Keratinocyte (primary cell): Measurements from ENCODE around the gene MST1. TPM values are rescaled to one million over a fixed set of nuclear protein-coding genes. Genes with fewer than 3 reads are reported as not detected.

Source experiments
- DNase-seq: peaks from one replicate; pipeline ENCODE4 v3.0.0-alpha.2; 2011; ENCODE audit warnings: low read depth, missing footprints, low spot score
- FAIRE-seq: peaks from 2 replicates; lab custom pipeline; 2011; peaks lifted over from hg19 to GRCh38; lab: Jason Lieb, UNC
- H2AFZ ChIP-seq: 2 replicates; pipeline ENCODE4 v1.6.0; 2012; ENCODE audit warnings: low read length, control low read depth, inconsistent platforms; ENCODE audit not compliant: control insufficient read depth
- H3K27ac ChIP-seq: 2 replicates; pipeline ENCODE4 v1.5.1; 2011; ENCODE audit warnings: low read length; ENCODE audit not compliant: control insufficient read depth, insufficient read depth
- H3K27me3 ChIP-seq: 3 replicates; pipeline ENCODE4 v1.6.0; 2011; ENCODE audit warnings: low read length; ENCODE audit not compliant: control insufficient read depth, insufficient read depth; ENCODE audit errors: extremely low read depth
- H3K36me3 ChIP-seq, 2 experiments: 2 replicates in 1 of 2; 3 replicates in 1 of 2; pipeline ENCODE4 v1.5.1; 2011; ENCODE audit warnings: low read length in 2 of 2, mild to moderate bottlenecking in 1 of 2; ENCODE audit not compliant: control insufficient read depth in 2 of 2, insufficient read depth in 2 of 2; ENCODE audit errors: extremely low read depth in 1 of 2
- H3K4me1 ChIP-seq: 3 replicates; pipeline ENCODE4 v1.5.1; 2011; ENCODE audit warnings: low read length; ENCODE audit not compliant: control insufficient read depth, insufficient read depth; ENCODE audit errors: extremely low read depth
- H3K4me2 ChIP-seq: 3 replicates; pipeline ENCODE4 v1.6.0; 2011; ENCODE audit warnings: low read depth, low read length; ENCODE audit not compliant: control insufficient read depth, insufficient read depth; ENCODE audit errors: extremely low read depth
- H3K4me3 ChIP-seq, 3 experiments: fragments of 200-600 bp in 1 of 3; sonication (generic) in 1 of 3; 2 replicates in 2 of 3; 3 replicates in 1 of 3; pipeline ENCODE4 v1.5.1; 2011 to 2016; ENCODE audit warnings: low read length in 3 of 3, mild to moderate bottlenecking in 3 of 3, control low read depth in 2 of 3, inconsistent platforms in 1 of 3, low read depth in 1 of 3, mixed read lengths in 1 of 3, mixed run types in 1 of 3, moderate library complexity in 1 of 3; ENCODE audit not compliant: control insufficient read depth in 2 of 3, insufficient read depth in 2 of 3; ENCODE audit errors: extremely low read depth in 1 of 3
- H3K79me2 ChIP-seq: 2 replicates; pipeline ENCODE4 v1.6.0; 2012; ENCODE audit warnings: low read length; ENCODE audit not compliant: control insufficient read depth, insufficient read depth
- H3K9ac ChIP-seq: 3 replicates; pipeline ENCODE4 v1.6.0; 2011; ENCODE audit warnings: low read length; ENCODE audit not compliant: control insufficient read depth, insufficient read depth; ENCODE audit errors: extremely low read depth
- H3K9me1 ChIP-seq: 3 replicates; pipeline ENCODE4 v1.6.0; 2011; ENCODE audit warnings: low read length; ENCODE audit not compliant: control insufficient read depth, insufficient read depth; ENCODE audit errors: extremely low read depth
- H3K9me3 ChIP-seq: 2 replicates; pipeline ENCODE4 v1.5.1; 2012; ENCODE audit warnings: low read depth, low read length; ENCODE audit not compliant: control insufficient read depth
- H4K20me1 ChIP-seq: 3 replicates; pipeline ENCODE4 v1.6.0; 2011; ENCODE audit warnings: low read length; ENCODE audit not compliant: control insufficient read depth, insufficient read depth; ENCODE audit errors: extremely low read depth
- CTCF ChIP-seq, 3 experiments: IDR thresholded peaks in 1 of 3; conservative IDR thresholded peaks in 1 of 3; optimal IDR thresholded peaks in 1 of 3; 2 replicates in 2 of 3; 3 replicates in 1 of 3; pipeline versions ENCODE3 to v1.5.1; 2011; ENCODE audit warnings: low read length in 3 of 3, mild to moderate bottlenecking in 3 of 3, moderate library complexity in 2 of 3, control low read depth in 1 of 3, inconsistent platforms in 1 of 3; ENCODE audit not compliant: insufficient read depth in 2 of 3; ENCODE audit errors: extremely low read depth in 1 of 3
- EZH2 ChIP-seq: IDR thresholded peaks from one replicate; pipeline ENCODE4 v1.6.1; 2012; ENCODE audit warnings: inconsistent platforms, mild to moderate bottlenecking, low read length, moderate library complexity
- dilution Hi-C: fragments of 300-500 bp; cut with MboI; formaldehyde crosslinking; loops from one replicate; pipeline ENCODE4 v1.7.0; 2020; ENCODE audit warnings: low sequenced_read_pairs; ENCODE audit not compliant: extremely low pct_ligation_motif_present
- polyA plus RNA-seq, 5 experiments: library from polyadenylated mRNA; depleted of rRNA in 3 of 5; stranded (reverse) in 3 of 5; stranded (forward) in 1 of 5; unstranded in 1 of 5; fragments of >200 nt; gene quantifications; 1 replicate in 1 of 5; 2 replicates in 3 of 5; 3 replicates in 1 of 5; pipeline versions ENCODE4 v1.2.1 to v1.2.3, GENCODE V29; 2011 to 2012; ENCODE audit warnings: missing spikeins in 2 of 5, low read depth in 1 of 5, low replicate concordance in 1 of 5

Gene MST1
- polyA plus RNA-seq, 1 donor (not counting 4 experiments of a cell fraction or from before 2014, with no cell fraction given): 5.2 TPM

DNA sequence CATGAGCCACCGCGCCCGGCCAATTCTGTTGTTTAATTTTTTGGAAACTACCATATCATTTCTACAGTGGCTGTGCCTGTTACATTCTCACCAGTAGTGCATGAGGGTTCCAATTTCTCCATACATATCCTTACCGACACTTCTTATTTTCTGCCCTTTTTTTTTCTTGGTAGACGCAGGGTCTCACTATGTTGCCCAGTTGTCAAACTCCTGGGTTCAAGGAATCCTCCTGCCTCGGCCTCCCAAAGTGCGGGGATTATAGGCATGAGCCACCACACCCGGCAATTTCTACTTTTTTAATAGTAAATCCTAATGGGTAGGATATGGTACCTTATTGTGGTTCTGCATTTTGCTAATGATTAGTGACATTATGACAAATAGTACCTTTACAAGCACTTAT is 20.6 kb upstream of the MST1 start:
- Histone ChIP-seq H3K9me3 (no peaks in the 10 kb centered on the region), H3K4me1 (peaks cover 7% of the 10 kb centered on the region), H3K9ac (no peak overlapping the region), H4K20me1 (no peaks in the 10 kb centered on the region), H3K4me2 (no peak overlapping the region), H3K4me3 (no peak overlapping the region), H2AFZ (no peak overlapping the region), H3K27me3 (no peaks in the 10 kb centered on the region), H3K9me1 (no peaks in the 10 kb centered on the region), H3K27ac (no peak overlapping the region), H3K79me2 (no peaks in the 10 kb centered on the region), H3K36me3 (peaks cover 5 to 20% of the 10 kb centered on the region in 2 experiments)
- TF ChIP-seq EZH2: no peak
- TF ChIP-seq CTCF (optimal IDR thresholded peaks at IDR 0.05 in 1 of 3, IDR thresholded peaks at IDR 0.05 in 1 of 3, conservative IDR thresholded peaks at IDR 0.05 in 1 of 3; ENCODE audit: extremely low read depth in 1 of 3, insufficient read depth in 2 of 3, low read length in 3 of 3): no peak
- FAIRE-seq: no peak
- dilution Hi-C loops: no loop called here
- DNase-seq: no peak

DNA sequence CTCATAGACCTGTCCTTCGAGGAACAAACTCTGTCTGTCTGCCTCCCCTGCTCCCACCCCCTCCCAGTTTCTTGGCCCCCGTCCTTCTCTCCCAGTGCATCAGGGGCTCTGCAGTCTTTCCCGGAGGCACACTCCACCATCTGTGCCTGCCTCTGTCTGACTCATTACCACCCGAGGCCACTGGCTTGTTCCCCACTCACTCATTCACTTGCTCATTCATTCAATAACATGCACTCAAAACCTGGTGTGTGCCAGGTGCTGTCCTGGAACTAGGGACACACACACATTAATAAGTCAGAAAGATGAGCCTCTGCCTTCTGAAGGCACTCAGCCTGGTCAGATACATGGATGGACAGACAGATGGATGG is 17.8 kb upstream of the MST1 start:
- no peaks in the 10 kb centered on the region for H3K9me3 ChIP-seq
- no peaks in the 10 kb centered on the region for H3K79me2 ChIP-seq
- H4K20me1 ChIP-seq: no peaks in the 10 kb centered on the region
- FAIRE-seq (no peak), DNase-seq (no peak)
- H3K4me2 ChIP-seq: no peak overlapping the region
- H2AFZ ChIP-seq: no peak overlapping the region
- dilution Hi-C loops: no loop called here
- H3K4me1 ChIP-seq: peaks cover 4% of the 10 kb centered on the region
- H3K27ac ChIP-seq: no peak overlapping the region
- H3K9ac ChIP-seq: no peak overlapping the region
- H3K36me3 ChIP-seq: peaks cover 10 to 30% of the 10 kb centered on the region in 2 experiments
- H3K4me3 ChIP-seq: no peak overlapping the region
- H3K27me3 ChIP-seq: no peaks in the 10 kb centered on the region
- H3K9me1 ChIP-seq: no peaks in the 10 kb centered on the region
- no peak for TF ChIP-seq CTCF (optimal IDR thresholded peaks at IDR 0.05 in 1 of 3, IDR thresholded peaks at IDR 0.05 in 1 of 3, conservative IDR thresholded peaks at IDR 0.05 in 1 of 3; ENCODE audit: extremely low read depth in 1 of 3, insufficient read depth in 2 of 3, low read length in 3 of 3)
- no peak for TF ChIP-seq EZH2
